Skeletal muscle tissue (tissue), 4 donors: ENCODE measurements around the gene SLC44A1. TPM values are rescaled to one million over a fixed set of nuclear protein-coding genes. Genes with fewer than 3 reads are reported as not detected.

ENCODE experiments used
- H3K27ac ChIP-seq: one replicate; pipeline ENCODE4 v1.7.0; 2013; ENCODE audit warnings: mild to moderate bottlenecking, low read depth, low read length, inconsistent platforms
- H3K27me3 ChIP-seq, 3 donors: one replicate each; pipeline ENCODE4 v1.7.0; 2013; ENCODE audit warnings: low read length in 3 of 3; ENCODE audit not compliant: control insufficient read depth in 3 of 3, insufficient read depth in 3 of 3
- H3K36me3 ChIP-seq, 3 donors: one replicate each; pipeline ENCODE4 v1.7.0; 2013; ENCODE audit warnings: low read length in 3 of 3; ENCODE audit not compliant: control insufficient read depth in 3 of 3, insufficient read depth in 3 of 3
- H3K4me1 ChIP-seq, 3 donors: one replicate each; pipeline ENCODE4 v1.7.0; 2013; ENCODE audit warnings: low read length in 3 of 3, mild to moderate bottlenecking in 3 of 3; ENCODE audit not compliant: control insufficient read depth in 3 of 3, insufficient read depth in 3 of 3
- H3K4me3 ChIP-seq, 3 donors: one replicate each; pipeline ENCODE4 v1.7.0; 2013; ENCODE audit warnings: low read length in 3 of 3
- H3K9ac ChIP-seq, 3 donors: one replicate each; pipeline ENCODE4 v1.7.0; 2013; ENCODE audit warnings: low read length in 3 of 3, mild to moderate bottlenecking in 3 of 3, moderate library complexity in 2 of 3, low read depth in 1 of 3
- H3K9me3 ChIP-seq, 3 donors: one replicate each; pipeline ENCODE4 v1.7.0; 2013; ENCODE audit warnings: low read length in 3 of 3; ENCODE audit not compliant: control insufficient read depth in 3 of 3
- total RNA-seq: library from RNA; depleted of rRNA; stranded (reverse); fragments of >200 nt; gene quantifications from one replicate; pipeline ENCODE4 v1.2.3, GENCODE V29; 2014
- donor health status: Osteomylitis.

SLC44A1 gene
- total RNA-seq, 1 donor from 2014 or later, result 14.6 TPM

- H3K9ac ChIP-seq, result no peak overlapping the region
- no peaks in the 10 kb centered on the region for H3K36me3 ChIP-seq
- H3K4me1 ChIP-seq, result peaks cover 2 to 5% (median 2%) of the 10 kb centered on the region in 3 donors
- no peak overlapping the region for H3K27ac ChIP-seq
- no peaks in the 10 kb centered on the region for H3K27me3 ChIP-seq
- peak overlapping the region; percentile 24 to 51 (median 28) for H3K4me3 ChIP-seq
- H3K9me3 ChIP-seq, result no peaks in the 10 kb centered on the region
Observed at GRCh38 chr9:105328872-105329718, 84.6 kb downstream of the SLC44A1 start.

GRCh38 chr9:105329719-105330062 lies 85.2 kb downstream of the SLC44A1 start:
- H3K9me3 ChIP-seq, result no peaks in the 10 kb centered on the region
- no peaks in the 10 kb centered on the region for H3K27me3 ChIP-seq
- H3K4me1 ChIP-seq, result peaks cover 2 to 5% (median 2%) of the 10 kb centered on the region in 3 donors
- no peaks in the 10 kb centered on the region for H3K36me3 ChIP-seq
- no peak overlapping the region for H3K4me3 ChIP-seq
- H3K9ac ChIP-seq, result no peak overlapping the region
- H3K27ac ChIP-seq, result no peak overlapping the region

DNA sequence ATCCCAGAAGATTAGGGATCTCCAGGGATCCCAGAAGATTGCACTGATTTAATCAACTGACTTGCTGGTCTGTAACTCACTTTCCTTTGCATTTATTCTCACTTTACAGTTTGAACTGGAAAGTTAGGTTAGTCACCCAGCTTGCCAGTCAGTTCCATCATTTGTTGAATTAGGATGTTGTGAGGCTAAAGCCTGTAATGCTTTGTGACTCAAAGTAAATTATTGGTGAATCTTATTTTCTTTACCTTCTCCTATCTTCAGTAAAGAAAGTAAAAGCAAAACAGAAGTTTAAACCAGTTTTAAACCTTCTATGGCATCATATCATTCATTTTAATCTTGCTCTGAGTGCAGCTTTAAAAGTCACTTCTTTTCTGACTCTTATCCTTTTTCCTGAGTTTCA lies 85.8 kb downstream of the SLC44A1 start:
- no peaks in the 10 kb centered on the region for H3K9me3 ChIP-seq
- no peak overlapping the region for H3K4me3 ChIP-seq
- H3K4me1 ChIP-seq, result peaks cover 2 to 5% (median 2%) of the 10 kb centered on the region in 3 donors
- no peak overlapping the region for H3K27ac ChIP-seq
- H3K9ac ChIP-seq, result no peak overlapping the region
- H3K36me3 ChIP-seq, result no peaks in the 10 kb centered on the region
- H3K27me3 ChIP-seq, result no peaks in the 10 kb centered on the region

DNA sequence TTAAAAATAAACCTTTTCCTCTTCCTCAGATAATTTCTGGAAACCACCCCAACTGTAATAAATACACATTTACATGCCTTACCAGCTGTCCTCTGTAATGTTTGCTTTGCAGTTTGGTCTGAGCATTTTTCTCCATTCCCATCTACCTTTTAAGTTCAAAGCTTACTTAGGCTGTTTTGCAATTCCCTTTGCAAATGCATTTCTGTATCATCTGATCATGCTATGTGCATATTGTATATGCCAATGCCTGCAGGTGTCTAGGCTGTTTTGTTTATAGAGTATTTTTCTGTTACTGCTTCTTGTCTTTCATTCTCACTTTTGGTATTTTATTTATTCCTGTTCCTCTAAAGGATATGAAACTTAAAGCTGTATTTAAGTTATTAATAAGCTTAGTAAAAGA lies 86.3 kb downstream of the SLC44A1 start:
- Histone ChIP-seq H3K27me3 (no peaks in the 10 kb centered on the region), H3K9me3 (no peaks in the 10 kb centered on the region), H3K36me3 (no peaks in the 10 kb centered on the region), H3K27ac (no peak overlapping the region), H3K4me1 (peaks cover 2 to 5% (median 2%) of the 10 kb centered on the region in 3 donors), H3K4me3 (no peak overlapping the region), H3K9ac (no peak overlapping the region)

GRCh38 chr9:105331160-105331559 lies 86.7 kb downstream of the SLC44A1 start:
- Histone ChIP-seq H3K27me3 (no peaks in the 10 kb centered on the region), H3K36me3 (no peaks in the 10 kb centered on the region), H3K9me3 (no peaks in the 10 kb centered on the region), H3K27ac (no peak overlapping the region), H3K9ac (no peak overlapping the region), H3K4me3 (no peak overlapping the region), H3K4me1 (peaks cover 2 to 5% (median 2%) of the 10 kb centered on the region in 3 donors)

GRCh38 chr9:105331755-105332154 lies 87.3 kb downstream of the SLC44A1 start:
- Histone ChIP-seq H3K9me3 (no peaks in the 10 kb centered on the region), H3K4me1 (peaks cover 2 to 5% (median 2%) of the 10 kb centered on the region in 3 donors), H3K27me3 (no peaks in the 10 kb centered on the region), H3K27ac (no peak overlapping the region), H3K36me3 (peaks cover 3 to 5% (median 4%) of the 10 kb centered on the region in 3 donors), H3K4me3 (no peak overlapping the region), H3K9ac (no peak overlapping the region)

DNA sequence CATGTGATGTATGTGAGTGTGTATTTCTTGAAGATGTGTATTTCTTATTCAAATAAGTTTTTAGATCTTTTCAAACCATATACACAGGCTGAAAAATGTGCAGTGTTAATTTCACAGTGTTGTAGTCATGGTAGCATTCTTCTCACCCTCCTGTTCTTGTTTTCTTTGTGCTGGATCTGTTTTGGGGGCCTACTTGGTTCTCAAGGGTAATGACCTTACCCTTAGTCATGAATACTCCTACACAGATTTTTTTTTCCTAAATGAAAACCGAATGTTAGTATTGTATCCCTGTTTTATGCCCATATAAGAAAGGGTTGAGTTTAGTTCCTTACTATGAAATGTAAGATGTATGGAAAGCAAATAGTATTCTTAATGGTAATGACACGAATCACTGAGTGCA lies 88.0 kb downstream of the SLC44A1 start:
- Histone ChIP-seq H3K27me3 (no peaks in the 10 kb centered on the region), H3K9ac (no peak overlapping the region), H3K27ac (no peak overlapping the region), H3K4me3 (no peak overlapping the region), H3K36me3 (peaks cover 3 to 6% (median 5%) of the 10 kb centered on the region in 3 donors), H3K4me1 (peaks cover 2 to 5% (median 2%) of the 10 kb centered on the region in 3 donors), H3K9me3 (no peaks in the 10 kb centered on the region)

- no peaks in the 10 kb centered on the region for H3K27me3 ChIP-seq
- H3K9ac ChIP-seq, result no peak overlapping the region
Observed at GRCh38 chr9:105333076-105333475, 88.6 kb downstream of the SLC44A1 start.

DNA sequence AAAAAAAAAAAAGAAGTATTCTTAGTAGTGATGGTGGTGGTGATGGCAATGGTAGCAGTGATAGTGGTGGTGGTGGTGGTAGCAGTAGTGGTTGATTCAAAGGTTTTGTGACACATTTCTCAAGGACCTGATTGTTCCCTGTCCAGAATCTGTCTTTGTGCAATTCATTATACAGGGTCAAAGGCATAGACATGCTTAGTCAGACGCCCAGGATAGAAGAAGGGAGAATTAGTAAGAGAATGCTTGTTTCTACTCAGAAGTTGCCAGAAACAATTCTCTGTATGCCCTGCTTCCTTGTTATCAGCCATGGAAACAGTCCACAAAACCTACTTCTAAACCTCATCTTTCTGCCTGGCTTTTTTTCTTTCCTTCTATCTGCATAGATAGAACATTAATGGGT lies 89.4 kb downstream of the SLC44A1 start:
- Histone ChIP-seq H3K27ac (no peak overlapping the region), H3K9ac (no peak overlapping the region), H3K9me3 (no peaks in the 10 kb centered on the region), H3K27me3 (no peaks in the 10 kb centered on the region), H3K4me3 (no peak overlapping the region), H3K36me3 (peaks cover 3 to 7% (median 5%) of the 10 kb centered on the region in 3 donors), H3K4me1 (peaks cover 2 to 5% (median 2%) of the 10 kb centered on the region in 3 donors)

More at GRCh38 chr9:105333076-105333475, 88.6 kb downstream of the SLC44A1 start:
- no peaks in the 10 kb centered on the region for H3K9me3 ChIP-seq
- peaks cover 3 to 6% (median 5%) of the 10 kb centered on the region in 3 donors for H3K36me3 ChIP-seq
- no peak overlapping the region for H3K4me3 ChIP-seq
- no peak overlapping the region for H3K27ac ChIP-seq
- peaks cover 2 to 5% (median 2%) of the 10 kb centered on the region in 3 donors for H3K4me1 ChIP-seq

GRCh38 chr9:105338308-105338707 lies 93.9 kb downstream of the SLC44A1 start:
- H3K36me3 ChIP-seq, result peaks cover 3 to 8% (median 5%) of the 10 kb centered on the region in 3 donors
- no peak overlapping the region for H3K4me3 ChIP-seq
- no peak overlapping the region for H3K27ac ChIP-seq
- H3K27me3 ChIP-seq, result no peaks in the 10 kb centered on the region
- no peak overlapping the region for H3K9ac ChIP-seq
- no peaks in the 10 kb centered on the region for H3K9me3 ChIP-seq
- H3K4me1 ChIP-seq, result no peaks in the 10 kb centered on the region
